ENCODE data around the gene PKD1. TPM values are rescaled to one million over a fixed set of nuclear protein-coding genes. Genes with fewer than 3 reads are reported as not detected.
"Not testable (repeated sequence)": the region's sequence is repeated elsewhere in the genome, so short reads cannot be mapped to it uniquely, and the experiment has no call there.

The PKD1 gene
- total and polyA plus RNA-seq, 7 donors, result 10.6 to 372 (median 81.6) TPM

DNA sequence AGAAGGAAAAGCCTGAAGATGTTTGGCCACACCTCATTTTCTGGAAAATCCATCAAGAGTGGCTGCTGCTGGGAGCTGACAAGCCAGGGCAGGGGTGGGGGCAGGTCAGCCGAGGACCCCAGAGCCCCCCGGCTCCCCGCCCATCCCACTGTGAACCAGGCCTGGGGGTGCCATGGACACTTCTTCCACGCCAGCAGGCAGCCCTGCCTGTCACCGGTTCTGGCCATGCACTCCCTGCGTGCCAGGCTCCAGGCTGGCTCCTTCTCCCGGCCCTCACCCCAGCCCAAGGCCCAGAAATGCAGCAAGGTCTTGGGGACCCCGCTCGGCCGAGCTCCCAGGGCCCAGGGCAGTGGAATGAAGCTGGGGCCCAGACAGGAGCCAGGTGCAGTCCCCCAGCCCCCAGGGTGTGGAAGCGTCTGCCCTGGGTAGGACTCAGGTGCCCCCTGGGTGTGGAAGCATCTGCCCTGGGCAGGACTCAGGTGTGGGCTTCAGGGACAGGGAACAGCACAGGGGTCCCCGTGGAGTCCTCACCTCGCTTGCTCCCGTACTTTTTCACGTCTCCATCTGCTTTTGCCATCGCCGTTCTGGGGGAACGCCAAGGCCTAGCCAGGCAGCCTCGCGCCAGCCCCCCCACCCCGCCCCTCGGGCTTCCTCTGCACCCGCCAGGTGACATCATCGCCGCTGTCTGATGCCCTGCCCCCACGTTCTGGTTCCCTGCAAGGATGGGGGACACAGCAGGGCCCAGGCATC lies 12.6 kb downstream of the PKD1 start:
- H3K9me3 ChIP-seq; H3K36me3 ChIP-seq; intact Hi-C loops (cut with DNase I); H3K27me3 ChIP-seq: not testable (repeated sequence)
- peak; percentile 80 for DNase-seq
- H3K4me3 ChIP-seq, result peak overlapping the region in 3 of 4 donors; percentile 37 to 47 (median 39)
- WGBS, 2 donors, result 71 to 84% methylated on average over 21 to 22 of the region's 26 CpGs
- TF ChIP-seq EP300 (IDR thresholded peaks at IDR 0.05) (peak in 3 of 4 donors; percentile 7 to 73 (median 14)), POLR2AphosphoS5 (IDR thresholded peaks at IDR 0.05) (peak; percentile 22 to 71 (median 56))
- peaks cover 2 to 83% (median 79%) of the 10 kb centered on the region in 4 donors for H3K4me1 ChIP-seq
- peak overlapping the region; percentile 84 to 99 (median 96) for H3K27ac ChIP-seq

DNA sequence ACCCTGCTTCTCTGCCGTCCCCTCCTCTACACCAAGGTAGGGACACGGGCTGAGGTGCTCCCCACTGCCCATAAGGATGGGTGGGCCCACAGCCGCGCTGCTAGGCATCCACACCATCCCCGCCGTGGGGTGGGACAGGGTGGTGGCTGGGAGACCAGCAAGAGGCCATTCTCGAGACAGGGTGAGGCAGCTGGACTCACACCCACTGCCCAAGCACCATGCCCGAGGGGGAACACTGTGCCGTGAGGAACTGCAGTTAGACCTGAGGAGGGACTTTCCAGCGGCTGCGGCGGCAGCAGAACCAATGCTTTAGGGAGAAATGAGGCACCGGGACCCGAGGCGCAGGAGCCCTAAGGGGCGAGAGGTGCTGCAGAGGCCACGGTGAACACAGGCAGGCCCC lies 13.3 kb downstream of the PKD1 start:
- DNase-seq, result no peak
- Histone ChIP-seq H3K27ac (peak overlapping the region; percentile 84 to 99 (median 96)), H3K27me3 (no peaks in the 10 kb centered on the region), H3K4me1 (peaks cover 2 to 85% (median 81%) of the 10 kb centered on the region in 4 donors), H3K36me3 (peaks cover 0 to under 1% (median 0%) of the 10 kb centered on the region in 4 donors), H3K4me3 (peak overlapping the region; percentile 6 to 47 (median 36)), H3K9me3 (no peaks in the 10 kb centered on the region)
- WGBS, 2 donors, result 89% methylated on average over 17 of the region's 17 CpGs
- intact Hi-C loops (cut with DNase I), result no loop called here
- TF ChIP-seq EP300 (IDR thresholded peaks at IDR 0.05) (no peak), POLR2A (IDR thresholded peaks at IDR 0.05) (no peak), POLR2AphosphoS5 (IDR thresholded peaks at IDR 0.05) (no peak)

DNA sequence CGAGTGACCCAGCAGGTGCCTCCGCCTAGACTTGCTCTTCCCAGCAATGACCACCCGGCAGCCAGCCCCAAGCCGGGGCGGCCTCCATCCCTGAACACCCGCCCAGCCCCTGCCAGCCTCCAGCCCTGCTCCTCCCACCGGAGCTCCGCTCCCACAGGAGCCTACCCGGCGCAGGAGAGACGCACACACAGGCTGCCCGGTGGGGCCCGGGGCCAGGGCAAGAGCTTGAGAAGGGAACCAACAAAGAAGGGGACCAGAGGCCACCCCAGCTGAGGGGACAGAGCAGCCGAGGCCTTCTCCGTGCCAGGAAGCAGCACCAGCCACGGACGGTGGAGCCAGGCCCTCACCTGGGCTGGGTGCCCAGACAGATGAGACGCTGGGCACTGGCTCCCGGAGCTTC lies 13.8 kb downstream of the PKD1 start:
- peak overlapping the region in 3 of 4 donors; percentile 33 to 47 (median 39) for H3K4me3 ChIP-seq
- 83 to 88% methylated on average over 19 of the region's 19 CpGs for WGBS, 2 donors
- intact Hi-C loops (cut with DNase I), result loop anchor here (1.0 kb wide), 1 partner anchor 18 kb away; no protein-coding TSS in a partner anchor
- H3K27me3 ChIP-seq, result no peaks in the 10 kb centered on the region
- H3K27ac ChIP-seq, result peak overlapping the region; percentile 84 to 99 (median 96)
- peak; percentile 89 for DNase-seq
- peaks cover 0 to 85% (median 81%) of the 10 kb centered on the region in 4 donors for H3K4me1 ChIP-seq
- H3K36me3 ChIP-seq, result peaks cover 0 to 5% (median 2%) of the 10 kb centered on the region in 4 donors
- H3K9me3 ChIP-seq, result no peaks in the 10 kb centered on the region
- peak in 2 of 4 donors; percentile 43 to 44 for TF ChIP-seq POLR2AphosphoS5 (IDR thresholded peaks at IDR 0.05)
- no peak for TF ChIP-seq EP300 (IDR thresholded peaks at IDR 0.05)

DNA sequence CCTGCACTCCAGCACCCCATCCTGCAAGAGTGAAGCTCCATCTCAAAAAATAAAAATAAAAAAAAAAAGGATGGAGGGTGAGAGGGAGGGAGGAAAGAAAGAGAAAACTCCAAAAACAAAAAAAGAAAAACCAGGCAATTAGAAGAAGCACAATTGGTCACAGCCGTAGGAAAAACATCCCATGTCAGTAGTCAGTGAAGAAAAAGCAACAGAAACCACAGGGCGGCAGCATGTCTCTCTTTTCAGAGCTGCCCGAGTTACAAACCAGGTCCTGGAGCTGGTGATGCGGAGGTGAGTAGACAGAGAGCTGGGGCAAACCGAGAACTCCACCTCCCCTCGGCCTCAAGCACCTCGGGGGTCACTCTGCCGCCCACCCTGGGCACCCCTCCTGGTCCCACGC lies 14.4 kb downstream of the PKD1 start:
- H3K4me3 ChIP-seq, result peak overlapping the region in 3 of 4 donors; percentile 33 to 47 (median 39)
- peak overlapping the region; percentile 84 to 99 (median 96) for H3K27ac ChIP-seq
- intact Hi-C loops (cut with DNase I), result loop anchor here (1.0 kb wide), 1 partner anchor 19 kb away; no protein-coding TSS in a partner anchor
- not testable (repeated sequence) for H3K36me3 ChIP-seq, H3K9me3 ChIP-seq, H3K27me3 ChIP-seq
- DNase-seq, result peak; percentile 89
- peak in 3 of 4 donors; percentile 17 to 22 (median 20) for TF ChIP-seq POLR2AphosphoS5 (IDR thresholded peaks at IDR 0.05)
- TF ChIP-seq, protein P1, sequence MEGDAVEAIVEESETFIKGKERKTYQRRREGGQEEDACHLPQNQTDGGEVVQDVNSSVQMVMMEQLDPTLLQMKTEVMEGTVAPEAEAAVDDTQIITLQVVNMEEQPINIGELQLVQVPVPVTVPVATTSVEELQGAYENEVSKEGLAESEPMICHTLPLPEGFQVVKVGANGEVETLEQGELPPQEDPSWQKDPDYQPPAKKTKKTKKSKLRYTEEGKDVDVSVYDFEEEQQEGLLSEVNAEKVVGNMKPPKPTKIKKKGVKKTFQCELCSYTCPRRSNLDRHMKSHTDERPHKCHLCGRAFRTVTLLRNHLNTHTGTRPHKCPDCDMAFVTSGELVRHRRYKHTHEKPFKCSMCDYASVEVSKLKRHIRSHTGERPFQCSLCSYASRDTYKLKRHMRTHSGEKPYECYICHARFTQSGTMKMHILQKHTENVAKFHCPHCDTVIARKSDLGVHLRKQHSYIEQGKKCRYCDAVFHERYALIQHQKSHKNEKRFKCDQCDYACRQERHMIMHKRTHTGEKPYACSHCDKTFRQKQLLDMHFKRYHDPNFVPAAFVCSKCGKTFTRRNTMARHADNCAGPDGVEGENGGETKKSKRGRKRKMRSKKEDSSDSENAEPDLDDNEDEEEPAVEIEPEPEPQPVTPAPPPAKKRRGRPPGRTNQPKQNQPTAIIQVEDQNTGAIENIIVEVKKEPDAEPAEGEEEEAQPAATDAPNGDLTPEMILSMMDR (IDR thresholded peaks at IDR 0.05), result peak; percentile 26 to 38 (median 32)
- H3K4me1 ChIP-seq, result peaks cover 0 to 85% (median 81%) of the 10 kb centered on the region in 4 donors
- WGBS, 2 donors, result 55 to 59% methylated on average over 8 to 9 of the region's 9 CpGs

DNA sequence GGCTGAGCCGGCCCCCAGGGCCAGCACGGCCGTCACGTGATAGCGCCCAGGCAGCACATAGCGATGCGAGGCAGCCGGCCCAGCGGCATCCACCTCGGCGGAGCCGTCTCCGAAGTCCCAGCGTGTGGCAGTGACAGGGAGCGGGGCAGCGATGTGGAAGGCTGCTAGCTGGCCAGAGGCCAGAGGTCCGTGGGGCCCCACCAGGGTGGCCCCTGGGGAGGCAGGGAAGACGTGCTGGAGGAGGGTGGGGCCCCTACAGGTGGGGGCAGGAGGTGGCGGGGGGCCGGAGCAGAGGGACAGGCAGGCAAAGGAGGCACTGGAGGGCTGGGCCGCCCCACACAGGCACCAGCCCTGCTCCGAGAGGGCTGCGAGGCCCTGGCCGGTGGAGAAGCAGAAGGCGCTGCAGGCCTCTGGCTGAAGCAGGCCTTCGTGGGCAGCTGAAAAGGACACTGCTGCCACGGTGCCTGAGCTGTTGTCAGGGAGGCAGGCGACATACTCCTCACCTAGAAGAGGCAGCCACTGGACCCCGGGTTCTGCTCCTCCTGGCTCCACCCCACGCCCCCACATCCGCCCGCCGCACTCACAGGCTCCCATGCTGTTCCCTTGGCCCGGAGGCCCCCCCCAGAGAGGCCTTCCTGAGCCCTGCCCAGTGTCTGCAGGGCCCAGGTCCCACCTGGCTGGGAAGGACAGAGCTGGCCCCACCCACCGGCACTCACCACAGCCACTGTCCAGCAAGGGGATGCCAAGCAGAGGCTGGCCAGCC lies 17.6 kb downstream of the PKD1 start:
- peaks cover 0 to 55% (median 52%) of the 10 kb centered on the region in 4 donors for H3K4me1 ChIP-seq
- peak overlapping the region; percentile 59 to 96 (median 62) for H3K27ac ChIP-seq
- 84 to 89% methylated on average over 32 of the region's 35 CpGs for WGBS, 2 donors

DNA sequence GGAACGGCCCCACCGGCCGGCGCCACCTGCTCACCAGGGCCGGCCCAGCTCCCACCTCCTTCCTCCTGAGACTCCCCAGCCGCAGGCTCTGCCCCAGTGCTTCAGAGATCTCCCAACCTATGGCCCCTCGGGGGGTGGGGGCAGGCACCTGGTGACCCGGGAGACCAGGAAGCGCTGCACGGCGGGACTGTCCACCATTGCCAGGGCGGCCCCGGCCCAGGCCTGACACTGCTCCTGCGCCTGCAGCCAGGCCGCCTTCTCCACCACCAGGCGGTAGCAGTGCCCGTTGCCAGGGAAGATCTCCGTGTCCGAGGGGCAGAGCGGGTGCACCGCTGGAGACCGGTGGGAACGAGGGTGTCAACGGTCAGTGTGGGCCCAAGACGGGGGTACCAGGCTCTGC lies 18.4 kb downstream of the PKD1 start:
- H3K27me3 ChIP-seq; H3K4me3 ChIP-seq; DNase-seq; H3K9me3 ChIP-seq; intact Hi-C loops (cut with DNase I): not testable (repeated sequence)
- 87 to 94% methylated on average over 24 to 25 of the region's 25 CpGs for WGBS, 2 donors
- Histone ChIP-seq H3K4me1 (peaks cover 0 to 47% (median 44%) of the 10 kb centered on the region in 4 donors), H3K27ac (peak overlapping the region; percentile 37 to 65 (median 47)), H3K36me3 (peaks cover 14 to 37% (median 22%) of the 10 kb centered on the region in 4 donors)

More for the DNA sequence above, 17.6 kb downstream of the PKD1 start:
- peak; percentile 73 for DNase-seq
- intact Hi-C loops (cut with DNase I); H3K27me3 ChIP-seq; H3K9me3 ChIP-seq; H3K4me3 ChIP-seq: not testable (repeated sequence)
- peaks cover 14 to 30% (median 18%) of the 10 kb centered on the region in 4 donors for H3K36me3 ChIP-seq

DNA sequence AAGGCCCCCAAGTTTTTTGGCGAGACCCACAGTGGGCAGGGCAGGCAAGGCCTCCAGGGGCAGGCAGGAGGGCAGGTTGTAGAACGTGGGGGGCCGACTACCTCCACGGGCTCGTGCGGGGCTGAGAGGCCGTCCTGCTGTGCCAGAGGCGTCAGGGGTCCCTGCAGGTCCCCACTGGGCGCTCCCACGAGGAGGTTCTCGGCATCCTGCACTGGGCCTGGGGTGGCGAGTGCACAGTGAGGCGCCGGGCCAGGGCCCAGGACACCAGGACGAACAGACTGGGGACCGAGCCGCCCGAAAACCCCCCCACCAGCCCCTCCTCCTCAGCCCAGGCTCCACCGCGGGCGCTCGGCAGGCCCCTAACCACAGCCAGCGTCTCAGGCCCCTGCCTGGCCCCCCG lies 19.3 kb downstream of the PKD1 start:
- H3K27me3 ChIP-seq; H3K9me3 ChIP-seq; H3K4me3 ChIP-seq; intact Hi-C loops (cut with DNase I); DNase-seq: not testable (repeated sequence)
- peaks cover 14 to 46% (median 29%) of the 10 kb centered on the region in 4 donors for H3K36me3 ChIP-seq
- peaks cover 0 to 38% (median 35%) of the 10 kb centered on the region in 4 donors for H3K4me1 ChIP-seq
- WGBS, 2 donors, result 54 to 89% methylated on average over 24 of the region's 24 CpGs
- H3K27ac ChIP-seq, result peak overlapping the region in 3 of 4 donors; percentile 52 to 65 (median 58)

All from sigmoid colon (tissue), 7 donors.